ENCODE measurements around the gene CDH4. TPM values are rescaled to one million over a fixed set of nuclear protein-coding genes. Genes with fewer than 3 reads are reported as not detected.

The CDH4 gene
- total RNA-seq, 1 experiment from 2014 or later = 3.8 TPM

GRCh38 chr20:61779176-61779965, 527.3 kb downstream of the CDH4 start:
- DNase-seq (ENCODE audit: low read depth) = no peak

GRCh38 chr20:61780066-61780465, 528.0 kb downstream of the CDH4 start:
- DNase-seq (ENCODE audit: low read depth) = no peak

DNA sequence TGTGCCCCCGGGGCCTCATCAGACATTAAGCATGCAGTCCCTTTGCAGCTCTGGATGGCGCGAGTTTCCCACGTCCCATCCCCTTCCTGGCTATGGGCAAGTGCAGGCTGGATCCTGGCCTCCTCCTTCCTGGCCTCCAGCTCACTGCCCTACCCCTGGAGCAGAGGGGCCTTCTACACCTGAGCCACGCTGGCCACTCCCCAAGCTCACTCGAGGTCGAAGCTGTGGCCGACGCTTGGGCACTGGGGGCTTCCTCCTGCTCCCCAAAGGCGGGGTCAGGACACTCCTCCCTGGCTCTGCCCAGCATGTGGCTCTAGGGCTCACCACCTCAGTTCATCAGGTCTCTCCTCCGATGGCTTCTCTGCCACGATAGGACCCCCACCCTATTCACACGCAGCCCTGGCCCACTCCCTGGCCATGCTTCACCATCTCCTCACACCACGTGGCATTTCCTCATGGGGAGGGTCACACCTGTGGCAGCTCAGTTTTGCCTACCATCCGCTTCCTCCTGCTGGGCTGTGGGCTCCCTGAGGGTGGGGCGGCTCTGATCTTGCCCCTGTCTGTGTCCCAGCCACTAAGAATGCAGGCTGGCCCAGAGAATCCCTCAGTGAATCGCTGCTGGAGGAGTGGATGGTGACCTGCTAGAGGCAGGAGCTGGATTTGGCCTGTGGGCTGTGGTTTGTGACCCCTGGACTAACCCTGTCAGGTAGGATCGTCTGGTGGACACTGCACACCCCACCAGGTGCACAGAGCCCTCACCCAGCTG, 532.9 kb downstream of the CDH4 start:
- no peak for DNase-seq (ENCODE audit: low read depth)

- DNase-seq (ENCODE audit: low read depth) = no peak
Observed at GRCh38 chr20:61785567-61785816, 533.4 kb downstream of the CDH4 start.

DNA sequence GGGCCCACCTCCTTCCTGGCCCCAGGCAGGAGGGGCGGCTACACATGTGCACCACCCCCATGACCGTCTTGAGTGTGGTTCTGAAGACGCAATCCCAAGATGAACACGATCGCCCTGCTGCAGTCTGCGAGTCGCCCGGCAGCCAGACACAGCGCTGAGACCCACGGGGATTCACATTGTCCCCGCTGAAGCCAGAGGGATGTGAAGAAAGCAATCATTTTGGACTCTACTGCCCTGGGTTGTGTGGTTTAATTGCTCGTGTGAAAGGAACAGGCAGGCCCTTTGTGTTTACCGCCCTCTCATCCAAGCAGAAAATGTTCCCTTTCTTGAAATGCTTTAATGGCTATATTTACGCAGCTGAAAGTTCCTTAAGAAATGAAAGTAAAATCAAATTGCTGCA, 534.2 kb downstream of the CDH4 start:
- DNase-seq (ENCODE audit: low read depth) = no peak

DNA sequence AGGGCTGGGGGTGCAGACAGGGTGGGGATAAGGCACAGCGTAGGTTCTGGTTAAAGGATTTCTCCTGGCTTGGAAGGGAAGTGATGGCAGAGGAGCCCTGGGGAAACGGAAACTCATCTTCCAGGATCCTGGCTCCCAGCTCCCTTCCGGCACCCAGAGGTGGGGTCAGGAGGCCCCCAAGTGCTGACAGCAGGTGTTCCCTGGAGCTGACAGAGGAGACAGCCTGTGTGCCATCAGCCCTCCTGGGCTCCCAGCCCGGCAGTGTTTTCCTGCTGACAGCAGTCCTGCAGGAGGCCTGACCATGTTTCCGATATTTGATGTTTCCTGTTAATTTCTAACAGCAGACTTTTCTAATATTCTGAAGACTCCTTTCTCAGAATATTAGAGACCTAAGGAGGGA, 536.3 kb downstream of the CDH4 start:
- DNase-seq (ENCODE audit: low read depth) = no peak

DNA sequence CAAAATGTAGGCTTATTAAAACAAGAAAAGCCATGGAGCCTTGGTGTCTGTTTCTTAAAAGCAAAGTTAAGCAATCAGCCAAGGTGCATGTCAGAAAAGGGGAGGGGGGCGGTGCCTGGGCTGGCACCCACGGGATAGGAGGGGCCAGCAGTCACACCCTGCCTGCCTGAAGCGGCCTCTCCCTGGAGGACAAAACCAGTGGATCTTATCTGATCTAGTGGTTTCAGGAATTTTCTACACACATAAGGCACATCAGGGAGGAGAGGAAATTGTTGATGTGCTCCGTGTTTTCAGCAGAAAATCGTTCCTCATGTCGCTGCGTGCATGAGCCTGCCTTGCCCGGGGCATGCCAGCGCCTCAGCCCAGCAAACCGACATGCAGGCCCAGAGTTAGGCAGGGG, 537.3 kb downstream of the CDH4 start:
- peak; percentile 41 for DNase-seq (ENCODE audit: low read depth)

- no peak for DNase-seq (ENCODE audit: low read depth)
Observed at GRCh38 chr20:61790116-61790827, 538.2 kb downstream of the CDH4 start.

- no peak for DNase-seq (ENCODE audit: low read depth)
Observed at GRCh38 chr20:61791995-61792394, 539.9 kb downstream of the CDH4 start.

GRCh38 chr20:61795669-61796630, 543.9 kb downstream of the CDH4 start:
- DNase-seq (ENCODE audit: low read depth) = no peak

DNA sequence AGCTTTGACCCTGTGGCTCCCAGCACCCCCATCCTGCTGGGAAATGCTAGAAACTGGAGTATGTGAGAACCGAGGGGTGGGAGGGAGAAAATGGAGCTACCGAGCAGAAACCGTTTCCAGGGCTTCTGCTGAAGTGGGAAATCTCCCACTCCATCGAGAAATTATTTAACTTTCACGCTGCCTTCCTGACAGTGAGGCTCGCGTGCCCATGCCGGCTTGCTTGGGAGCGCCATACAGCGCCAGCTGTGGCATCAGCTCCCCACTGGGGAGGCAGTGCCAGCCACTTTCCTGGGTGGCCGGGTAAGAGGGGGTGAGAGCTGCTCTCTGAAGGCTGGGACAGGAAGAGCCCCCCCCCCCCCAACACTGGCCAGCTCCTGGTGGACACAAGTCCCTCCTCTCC, 544.7 kb downstream of the CDH4 start:
- DNase-seq (ENCODE audit: low read depth) = no peak

- DNase-seq (ENCODE audit: low read depth) = peak; percentile 53
Observed at GRCh38 chr20:61797200-61797599, 545.1 kb downstream of the CDH4 start.

- DNase-seq (ENCODE audit: low read depth) = no peak
Observed at GRCh38 chr20:61797971-61798411, 545.9 kb downstream of the CDH4 start.

GRCh38 chr20:61798632-61799031, 546.6 kb downstream of the CDH4 start:
- no peak for DNase-seq (ENCODE audit: low read depth)

DNA sequence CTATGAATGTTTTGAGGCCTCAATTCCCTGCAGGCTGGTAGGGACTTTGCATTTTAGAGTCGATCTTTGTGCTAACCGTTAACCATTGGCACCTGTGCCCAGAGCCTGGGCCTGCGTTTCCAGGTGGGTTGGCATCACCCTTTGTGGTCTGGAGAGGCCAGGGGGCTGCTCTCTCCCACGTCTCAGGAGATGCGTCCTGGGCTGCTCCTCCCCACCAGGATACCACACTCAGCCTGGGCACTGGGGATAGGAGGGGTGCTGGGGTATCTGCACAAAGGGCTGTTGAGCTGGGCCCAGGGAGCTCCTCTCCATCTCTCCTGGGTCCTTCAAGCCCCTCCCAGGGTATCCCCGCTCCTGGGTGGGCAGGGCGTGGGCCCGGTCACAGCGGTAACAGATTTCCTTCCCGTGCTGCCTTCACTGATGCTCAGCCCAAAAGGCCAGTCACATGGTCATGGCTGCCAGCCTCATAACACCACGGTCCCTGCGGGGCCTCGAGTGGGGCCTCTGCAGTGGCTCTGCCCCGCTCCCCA, 547.4 kb downstream of the CDH4 start:
- DNase-seq (ENCODE audit: low read depth) = no peak

DNA sequence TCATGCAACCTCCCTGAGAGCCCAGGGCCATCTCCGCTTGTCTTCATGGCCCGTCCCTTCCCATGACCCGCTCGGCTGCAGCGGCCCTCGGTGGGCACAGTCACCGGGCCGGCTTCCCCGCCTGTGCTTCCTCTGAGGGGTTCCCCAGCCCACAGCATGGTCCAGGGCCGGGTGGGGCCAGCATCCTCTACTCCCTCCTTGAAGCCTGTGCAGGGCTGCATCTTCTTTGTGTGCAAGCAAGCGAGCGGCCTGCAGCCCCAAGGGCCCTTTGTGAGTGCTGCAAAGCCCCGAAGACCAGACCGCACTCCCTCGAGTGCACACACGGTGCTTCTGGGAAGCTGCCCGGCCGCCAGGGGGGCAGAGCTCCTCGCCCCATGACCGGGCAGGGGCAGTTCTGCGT, 547.9 kb downstream of the CDH4 start:
- DNase-seq (ENCODE audit: low read depth) = no peak

DNA sequence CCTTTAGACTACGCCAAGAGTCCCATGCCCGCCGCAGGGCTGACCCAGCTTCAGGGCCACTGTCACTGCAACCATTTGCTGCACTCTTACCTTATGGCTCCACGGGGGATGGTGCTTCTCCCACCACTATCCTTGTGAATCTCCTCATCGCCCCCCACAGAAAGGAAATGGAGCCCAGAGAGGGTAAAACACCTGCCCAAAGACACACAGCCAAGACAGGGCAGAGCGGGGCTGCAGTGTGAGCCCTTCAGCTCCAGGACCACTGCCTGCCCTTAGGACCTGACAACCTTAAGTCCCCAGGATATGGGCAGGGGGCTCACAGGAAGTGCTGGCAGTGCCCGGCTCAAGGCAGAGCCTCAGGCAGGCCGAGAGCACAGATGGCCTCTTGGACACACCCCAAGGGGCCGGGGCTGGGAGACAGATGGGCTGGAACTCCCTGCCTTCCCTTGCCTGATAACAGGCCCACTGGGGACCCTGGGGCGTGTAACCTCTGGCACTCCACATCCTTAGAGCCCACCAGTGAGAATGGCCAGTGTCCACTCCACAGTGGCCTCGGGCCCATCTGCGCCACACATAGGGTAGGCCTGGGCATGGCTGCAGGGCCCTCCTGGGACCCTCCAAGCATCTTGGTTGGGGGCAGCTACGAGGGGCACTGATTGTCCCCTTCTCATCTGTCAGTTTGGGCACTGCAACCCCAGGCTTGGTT, 548.5 kb downstream of the CDH4 start:
- no peak for DNase-seq (ENCODE audit: low read depth)

- DNase-seq (ENCODE audit: low read depth) = no peak
Observed at GRCh38 chr20:61801065-61801360, 549.0 kb downstream of the CDH4 start.

- no peak for DNase-seq (ENCODE audit: low read depth)
Observed at GRCh38 chr20:61801428-61801827, 549.4 kb downstream of the CDH4 start.

GRCh38 chr20:61801857-61802442, 549.9 kb downstream of the CDH4 start:
- DNase-seq (ENCODE audit: low read depth) = no peak

Measured in Daoy (cell line).